Brain microvascular endothelial cell (primary cell): Measurements from ENCODE around the gene PTCH1.

Experiments
- DNase-seq: peaks from one replicate; pipeline ENCODE4 v3.0.0-alpha.2; 2020
- H3K27ac ChIP-seq: fragments of 250-450 bp; sonication (Bioruptor Pico); 2 replicates; pipeline ENCODE4 v1.5.1; 2020; ENCODE audit warnings: mild to moderate bottlenecking, moderate library complexity
- H3K27me3 ChIP-seq: fragments of 250-450 bp; sonication (Bioruptor Pico); replicated peaks from 2 replicates; pipeline ENCODE4 v1.5.1; 2020; ENCODE audit warnings: mild to moderate bottlenecking
- H3K36me3 ChIP-seq: fragments of 250-450 bp; sonication (Bioruptor Pico); replicated peaks from 2 replicates; pipeline ENCODE4 v1.5.1; 2020; ENCODE audit warnings: mild to moderate bottlenecking
- H3K4me3 ChIP-seq: 2 replicates; pipeline ENCODE4 v1.5.1; 2011; ENCODE audit warnings: low read depth, mild to moderate bottlenecking, control low read depth, low read length, moderate library complexity
- in situ Hi-C: cut with HindIII; loops from 2 replicates; pipeline ENCODE4 v1.10.0; 2017; ENCODE audit warnings: low sequenced_read_pairs, low pct_ligation_motif_present
- TF ChIP-seq, protein P1 (sequence below): IDR thresholded peaks from 2 replicates; pipeline ENCODE4 v1.5.1; 2011; ENCODE audit warnings: low read depth, mild to moderate bottlenecking, moderate library complexity, low read length, control low read depth, inconsistent platforms; ENCODE audit errors: missing control alignments

PTCH1 gene

DNA sequence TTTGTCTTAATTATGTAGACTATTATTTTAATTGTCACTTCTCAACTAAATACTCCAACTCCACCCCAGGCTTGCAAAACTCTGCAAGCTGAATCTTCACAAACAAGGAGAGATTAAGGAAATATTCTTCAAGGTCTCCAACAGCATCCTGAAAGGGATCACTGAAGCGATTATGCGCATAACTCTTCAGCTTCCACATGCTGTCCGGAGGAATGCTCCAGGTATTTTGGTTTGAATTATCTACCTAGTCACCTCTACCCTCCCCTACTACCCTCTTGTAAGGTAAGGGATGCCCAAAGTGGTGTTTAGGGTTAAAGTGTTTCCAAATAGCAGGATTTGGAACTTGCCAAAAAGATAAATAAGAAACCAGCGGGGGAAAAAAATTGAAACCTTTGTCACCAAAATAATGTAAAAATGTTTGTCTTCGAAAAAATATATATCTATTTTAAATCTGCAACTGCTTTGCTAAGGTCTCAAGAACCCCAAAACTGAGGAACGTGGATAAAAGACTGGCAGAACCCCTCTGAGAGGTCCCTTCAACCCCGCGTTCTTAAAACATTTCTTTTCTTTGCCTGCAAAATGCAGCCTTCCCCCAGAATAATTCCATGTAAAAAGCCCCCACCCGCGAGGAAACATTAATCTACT is 11.6 kb downstream of the PTCH1 start:
- H3K27me3 ChIP-seq, result no peaks in the 10 kb centered on the region
- H3K4me3 ChIP-seq, result peak overlapping the region; percentile 44
- in situ Hi-C loops, result no loop called here
- TF ChIP-seq, protein P1, sequence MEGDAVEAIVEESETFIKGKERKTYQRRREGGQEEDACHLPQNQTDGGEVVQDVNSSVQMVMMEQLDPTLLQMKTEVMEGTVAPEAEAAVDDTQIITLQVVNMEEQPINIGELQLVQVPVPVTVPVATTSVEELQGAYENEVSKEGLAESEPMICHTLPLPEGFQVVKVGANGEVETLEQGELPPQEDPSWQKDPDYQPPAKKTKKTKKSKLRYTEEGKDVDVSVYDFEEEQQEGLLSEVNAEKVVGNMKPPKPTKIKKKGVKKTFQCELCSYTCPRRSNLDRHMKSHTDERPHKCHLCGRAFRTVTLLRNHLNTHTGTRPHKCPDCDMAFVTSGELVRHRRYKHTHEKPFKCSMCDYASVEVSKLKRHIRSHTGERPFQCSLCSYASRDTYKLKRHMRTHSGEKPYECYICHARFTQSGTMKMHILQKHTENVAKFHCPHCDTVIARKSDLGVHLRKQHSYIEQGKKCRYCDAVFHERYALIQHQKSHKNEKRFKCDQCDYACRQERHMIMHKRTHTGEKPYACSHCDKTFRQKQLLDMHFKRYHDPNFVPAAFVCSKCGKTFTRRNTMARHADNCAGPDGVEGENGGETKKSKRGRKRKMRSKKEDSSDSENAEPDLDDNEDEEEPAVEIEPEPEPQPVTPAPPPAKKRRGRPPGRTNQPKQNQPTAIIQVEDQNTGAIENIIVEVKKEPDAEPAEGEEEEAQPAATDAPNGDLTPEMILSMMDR, result no peak
- no peaks in the 10 kb centered on the region for H3K36me3 ChIP-seq
- no peak overlapping the region for H3K27ac ChIP-seq
- DNase-seq, result no peak

DNA sequence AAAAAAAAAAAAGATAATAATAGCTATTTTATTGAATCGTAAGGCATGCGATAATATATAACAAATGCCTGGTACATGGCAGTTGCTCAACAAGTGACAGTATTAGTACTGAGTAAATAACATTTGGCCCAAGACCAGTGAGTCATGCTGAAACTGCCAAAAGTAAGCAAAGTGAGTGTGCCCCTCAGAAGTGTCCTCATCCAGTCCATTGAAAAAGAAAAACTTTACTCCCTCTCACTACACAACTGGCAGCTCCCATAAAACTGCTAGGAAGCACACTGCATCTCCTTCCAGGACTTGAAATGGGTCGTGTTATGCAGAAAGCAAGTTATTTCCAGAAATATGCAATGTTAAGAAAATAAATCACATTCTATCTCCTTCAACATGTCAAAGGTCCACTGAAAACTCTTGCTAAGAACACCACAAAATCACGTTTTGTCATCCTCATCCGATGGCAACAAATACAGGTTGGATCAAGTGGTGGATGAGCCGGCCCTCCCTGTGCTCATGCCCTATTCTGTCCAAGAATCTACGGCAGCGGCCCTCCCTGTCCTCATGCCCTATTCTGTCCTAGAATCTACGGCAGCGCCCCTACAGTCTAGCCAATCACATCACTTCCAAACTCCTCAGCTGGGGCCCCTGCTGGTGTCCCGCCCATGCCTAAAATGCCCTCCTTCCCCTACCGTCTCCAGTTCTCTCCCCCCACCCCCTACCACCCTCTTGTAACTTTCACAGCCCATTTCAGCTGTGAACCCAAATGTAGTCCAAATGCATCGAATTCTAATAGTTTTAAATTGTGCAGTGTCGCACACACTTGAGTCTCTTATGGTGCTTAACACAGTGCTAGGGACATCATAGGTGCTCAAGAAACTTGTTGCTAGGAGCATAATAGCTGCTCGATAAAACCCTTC is 12.5 kb downstream of the PTCH1 start:
- H3K36me3 ChIP-seq, result no peaks in the 10 kb centered on the region
- DNase-seq, result no peak
- in situ Hi-C loops, result no loop called here
- no peak overlapping the region for H3K27ac ChIP-seq
- TF ChIP-seq, protein P1, result peak; percentile 1
- H3K27me3 ChIP-seq, result no peaks in the 10 kb centered on the region
- H3K4me3 ChIP-seq, result no peak overlapping the region

DNA sequence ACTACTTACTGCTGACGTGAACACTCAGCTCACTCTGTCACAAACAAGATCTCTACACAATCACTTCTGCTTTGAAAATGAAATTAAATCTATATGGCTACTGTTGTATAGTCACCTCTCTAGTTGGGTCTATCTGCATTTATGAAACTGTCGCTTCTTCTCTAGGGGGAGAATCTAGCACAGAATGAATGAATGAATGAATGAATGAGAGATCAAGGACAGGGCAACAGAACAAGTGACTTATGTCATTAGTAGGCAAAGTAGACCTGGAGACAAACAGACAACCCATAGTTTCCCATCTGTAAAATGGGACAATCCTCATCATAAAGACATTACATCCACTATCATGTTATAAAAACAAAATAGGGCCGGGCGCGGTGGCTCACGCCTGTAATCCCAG is 13.4 kb downstream of the PTCH1 start:
- no peak overlapping the region for H3K4me3 ChIP-seq
- H3K27ac ChIP-seq, result no peak overlapping the region
- H3K36me3 ChIP-seq, result no peaks in the 10 kb centered on the region
- DNase-seq, result no peak
- in situ Hi-C loops, result no loop called here
- TF ChIP-seq, protein P1, result no peak
- no peaks in the 10 kb centered on the region for H3K27me3 ChIP-seq

DNA sequence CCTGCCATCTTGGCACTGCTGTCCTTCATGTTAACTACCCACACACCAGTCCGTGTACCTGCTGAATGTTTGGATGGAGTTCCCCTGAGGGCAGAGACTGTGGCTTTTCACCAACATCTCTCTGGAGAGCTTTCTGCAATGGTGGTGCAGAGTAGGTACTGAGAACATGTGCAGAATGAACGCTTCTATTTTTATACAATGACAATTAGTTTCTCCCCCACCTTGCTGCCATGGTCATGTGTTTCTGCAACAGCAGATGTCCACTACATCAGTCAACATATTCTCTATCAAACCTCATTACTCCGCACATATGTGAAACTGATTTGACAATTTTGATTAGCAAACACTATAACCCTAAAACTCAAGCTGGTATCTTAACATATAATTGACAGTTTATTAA is 14.5 kb downstream of the PTCH1 start:
- no peaks in the 10 kb centered on the region for H3K27me3 ChIP-seq
- in situ Hi-C loops, result no loop called here
- H3K4me3 ChIP-seq, result no peak overlapping the region
- no peak for DNase-seq
- H3K27ac ChIP-seq, result no peak overlapping the region
- no peaks in the 10 kb centered on the region for H3K36me3 ChIP-seq
- TF ChIP-seq, protein P1, result no peak

DNA sequence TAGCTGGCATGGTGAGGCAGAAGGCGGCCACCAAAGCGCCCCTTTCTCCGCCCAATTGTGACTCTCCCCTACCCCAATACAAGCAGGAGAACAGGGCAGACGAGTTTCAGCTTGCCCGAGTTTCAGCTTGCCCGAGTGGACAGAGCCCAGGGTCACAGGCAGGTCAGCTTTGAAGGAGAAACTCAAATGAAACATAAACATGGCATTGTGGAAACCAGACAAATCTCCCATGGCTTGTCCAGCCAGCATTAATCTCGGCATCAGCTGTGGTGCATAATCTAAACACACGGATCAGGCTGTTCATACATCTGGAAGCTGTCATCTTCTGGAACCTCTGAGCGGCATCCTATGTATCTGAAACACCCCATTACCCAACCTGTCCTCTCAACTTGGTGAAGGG is 16.9 kb downstream of the PTCH1 start:
- Histone ChIP-seq H3K4me3 (no peak overlapping the region), H3K36me3 (no peaks in the 10 kb centered on the region), H3K27ac (no peak overlapping the region), H3K27me3 (no peaks in the 10 kb centered on the region)
- TF ChIP-seq, protein P1, result no peak
- in situ Hi-C loops, result no loop called here
- DNase-seq, result no peak
